ENCODE data around the gene FBP2.
"Not testable (repeated sequence)": the region's sequence is repeated elsewhere in the genome, so short reads cannot be mapped to it uniquely, and the experiment has no call there.

FBP2 gene

DNA sequence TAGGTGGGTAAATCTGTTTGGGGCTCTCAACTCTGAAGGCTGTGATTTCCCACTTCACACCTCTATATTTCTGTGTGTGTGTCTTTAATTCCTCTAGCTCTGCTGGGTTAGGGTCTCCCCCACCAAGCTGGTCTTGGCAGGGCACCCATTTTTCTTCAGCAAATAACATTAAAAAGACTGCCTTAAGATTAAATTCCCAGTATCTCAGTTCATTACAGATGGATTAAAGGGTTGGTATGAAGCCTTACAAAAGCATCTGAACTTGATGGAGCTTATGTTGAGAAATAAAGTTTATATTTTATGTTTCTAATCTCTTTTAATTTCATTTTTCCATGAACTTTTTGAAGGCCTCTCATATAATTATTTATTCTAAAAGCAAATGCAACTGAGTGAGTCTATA, 27.1 kb downstream of the FBP2 start:
- H3K36me3 Mint-ChIP-seq (ENCODE audit: low read depth), result no peaks in the 10 kb centered on the region
- no peaks in the 10 kb centered on the region for H3K4me1 Mint-ChIP-seq (ENCODE audit: low read depth)
- no peaks in the 10 kb centered on the region for H3K27me3 Mint-ChIP-seq (ENCODE audit: low read depth)
- DNase-seq (ENCODE audit: low spot score), result no peak
- no peak overlapping the region for H3K27ac Mint-ChIP-seq
- H3K4me3 Mint-ChIP-seq, result no peak overlapping the region
- no peaks in the 10 kb centered on the region for H3K9me3 Mint-ChIP-seq

DNA sequence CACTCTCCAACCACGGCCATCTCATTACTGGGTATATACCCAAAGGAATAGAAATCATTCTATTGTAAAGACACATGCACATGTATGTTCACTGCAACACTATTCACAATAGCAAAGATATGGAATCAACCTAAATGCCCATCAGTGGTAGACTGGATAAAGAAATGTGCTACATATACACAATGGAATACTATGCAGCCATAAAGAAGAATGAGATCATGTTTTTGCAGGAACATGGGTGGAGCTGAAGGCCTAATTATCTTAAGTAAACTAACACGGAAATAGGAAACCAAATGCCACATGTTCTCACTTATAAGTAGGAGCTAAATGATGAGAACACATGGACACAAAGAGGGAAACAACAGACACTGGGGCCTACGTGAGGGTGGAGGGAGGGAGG, 29.3 kb downstream of the FBP2 start:
- H3K27ac Mint-ChIP-seq; H3K36me3 Mint-ChIP-seq (ENCODE audit: low read depth); DNase-seq (ENCODE audit: low spot score); H3K9me3 Mint-ChIP-seq; H3K4me1 Mint-ChIP-seq (ENCODE audit: low read depth); H3K4me3 Mint-ChIP-seq; H3K27me3 Mint-ChIP-seq (ENCODE audit: low read depth): not testable (repeated sequence)

DNA sequence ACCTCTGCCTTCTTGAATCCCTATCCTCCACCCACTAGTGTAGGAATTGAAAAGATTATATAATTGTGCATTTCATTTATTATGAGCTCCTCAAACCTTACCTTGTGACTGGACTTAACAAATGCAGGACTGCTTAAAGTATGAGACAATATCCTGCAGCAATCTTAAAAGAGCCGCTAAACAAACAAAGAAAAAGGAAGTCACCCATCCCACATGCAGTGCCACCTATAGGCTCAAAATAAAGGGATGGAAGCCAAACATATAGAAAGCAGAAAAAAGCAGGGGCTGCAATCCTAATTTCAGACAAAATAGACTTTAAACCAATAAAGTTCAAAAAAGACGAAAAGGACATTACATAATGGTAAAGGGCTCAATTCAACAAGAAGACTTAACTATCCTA, 30.1 kb downstream of the FBP2 start:
- H3K27ac Mint-ChIP-seq, result no peak overlapping the region
- no peaks in the 10 kb centered on the region for H3K4me1 Mint-ChIP-seq (ENCODE audit: low read depth)
- no peak overlapping the region for H3K4me3 Mint-ChIP-seq
- H3K27me3 Mint-ChIP-seq (ENCODE audit: low read depth), result no peaks in the 10 kb centered on the region
- no peaks in the 10 kb centered on the region for H3K36me3 Mint-ChIP-seq (ENCODE audit: low read depth)
- no peak for DNase-seq (ENCODE audit: low spot score)
- H3K9me3 Mint-ChIP-seq, result no peaks in the 10 kb centered on the region

DNA sequence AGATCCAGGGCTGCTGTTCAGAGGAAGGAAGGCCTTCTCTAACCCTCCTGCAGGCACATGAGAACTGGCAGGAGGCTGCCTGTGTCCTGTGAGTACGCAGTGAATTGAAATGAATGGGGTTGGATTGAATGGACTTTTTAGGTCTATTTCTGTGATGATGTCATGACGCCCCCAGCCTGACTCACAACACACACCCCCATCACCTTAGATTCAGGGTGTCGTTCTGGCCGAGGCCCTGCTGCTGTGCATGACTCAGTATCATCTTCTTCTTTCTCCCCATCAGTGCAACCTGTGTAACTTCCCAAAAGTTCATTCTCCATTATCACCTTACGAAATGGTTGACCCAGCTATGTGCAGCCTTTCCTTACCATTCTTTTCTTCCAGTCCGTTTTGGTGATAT, 33.4 kb downstream of the FBP2 start:
- DNase-seq (ENCODE audit: low spot score), result no peak
- Mint-ChIP-seq H3K4me3 (no peak overlapping the region), H3K27me3 (ENCODE audit: low read depth) (no peaks in the 10 kb centered on the region), H3K4me1 (ENCODE audit: low read depth) (no peaks in the 10 kb centered on the region), H3K27ac (no peak overlapping the region), H3K36me3 (ENCODE audit: low read depth) (no peaks in the 10 kb centered on the region), H3K9me3 (no peaks in the 10 kb centered on the region)

DNA sequence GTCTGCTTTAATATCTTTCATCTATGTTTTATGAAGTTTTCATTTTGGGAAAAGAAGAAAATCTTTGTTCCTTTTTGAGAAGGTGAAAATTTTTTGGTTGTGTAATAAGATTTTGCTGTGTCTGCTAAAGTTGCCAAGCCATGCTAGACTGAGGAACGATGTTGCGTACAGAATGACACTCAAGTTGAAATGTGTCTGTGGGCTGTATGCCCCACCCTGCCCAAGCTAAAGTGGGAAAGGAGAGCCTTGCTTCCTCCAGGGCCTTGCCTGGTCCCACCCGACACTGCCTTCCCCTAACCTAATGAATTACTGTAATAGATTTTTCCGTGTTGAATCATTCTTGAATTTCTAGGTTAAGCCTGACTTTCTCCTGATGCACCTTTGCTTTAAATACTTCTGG, 36.2 kb downstream of the FBP2 start:
- no peak overlapping the region for H3K27ac Mint-ChIP-seq
- peaks cover 2% of the 10 kb centered on the region for H3K27me3 Mint-ChIP-seq (ENCODE audit: low read depth)
- no peaks in the 10 kb centered on the region for H3K4me1 Mint-ChIP-seq (ENCODE audit: low read depth)
- no peak overlapping the region for H3K4me3 Mint-ChIP-seq
- H3K9me3 Mint-ChIP-seq, result no peaks in the 10 kb centered on the region
- no peak for DNase-seq (ENCODE audit: low spot score)
- H3K36me3 Mint-ChIP-seq (ENCODE audit: low read depth), result no peaks in the 10 kb centered on the region

DNA sequence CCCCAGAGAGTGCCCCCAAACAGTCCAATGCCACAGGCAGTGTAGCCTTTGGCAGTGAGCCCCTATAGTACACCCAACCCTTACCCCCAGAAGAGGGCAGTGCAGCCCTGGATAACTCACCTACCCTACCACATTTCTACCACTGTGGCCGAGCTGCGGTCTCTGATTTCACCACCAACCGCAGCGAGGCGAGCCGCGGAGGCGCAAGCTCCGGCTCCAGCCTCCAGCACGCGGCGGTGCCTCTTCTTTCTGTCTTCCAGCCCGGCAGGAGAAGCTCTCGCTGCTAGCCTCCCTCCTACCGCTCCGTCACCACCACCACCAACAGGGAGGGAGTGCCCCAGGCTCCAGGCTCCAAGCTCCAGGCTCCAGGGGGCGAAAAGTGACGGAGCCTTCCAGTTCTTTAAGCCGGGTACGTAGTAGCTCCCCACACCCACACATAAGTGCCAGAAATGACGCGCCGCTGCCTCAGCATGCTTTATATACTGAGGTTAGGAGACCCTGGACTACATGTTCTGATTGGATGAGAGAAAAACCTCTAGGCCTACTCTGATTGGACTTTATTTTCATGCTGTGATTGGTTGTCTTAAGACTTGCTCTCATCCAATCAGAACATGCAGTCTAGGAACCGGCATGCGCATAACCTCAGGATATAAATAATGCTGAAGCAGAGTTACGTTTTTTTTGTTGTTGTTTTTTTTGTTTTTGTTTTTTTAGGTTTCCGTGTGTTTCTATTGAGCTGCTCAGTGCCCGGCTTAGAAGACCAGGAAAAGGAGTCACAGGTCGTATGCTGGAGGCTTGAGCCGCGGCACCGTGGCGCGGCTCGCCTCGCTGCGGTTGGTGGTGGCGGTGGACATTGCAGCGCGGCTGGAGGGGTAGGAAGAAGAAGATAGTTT, 38.9 kb downstream of the FBP2 start, which contains the start of gene PCAT7:
PCAT7 (plus strand) TSS at position 645 of the 893 bp plus-strand sequence.
- Mint-ChIP-seq H3K27ac (no peak within 1 kb of the TSS), H3K4me1 (ENCODE audit: low read depth) (no peaks in the 10 kb centered on the region), H3K36me3 (ENCODE audit: low read depth) (no peaks in the 10 kb centered on the region), H3K4me3 (no peak within 1 kb of the TSS), H3K9me3 (no peaks in the 10 kb centered on the region), H3K27me3 (ENCODE audit: low read depth) (peaks cover 9% of the 10 kb centered on the region)
- DNase-seq (ENCODE audit: low spot score), result peak; percentile 4

DNA sequence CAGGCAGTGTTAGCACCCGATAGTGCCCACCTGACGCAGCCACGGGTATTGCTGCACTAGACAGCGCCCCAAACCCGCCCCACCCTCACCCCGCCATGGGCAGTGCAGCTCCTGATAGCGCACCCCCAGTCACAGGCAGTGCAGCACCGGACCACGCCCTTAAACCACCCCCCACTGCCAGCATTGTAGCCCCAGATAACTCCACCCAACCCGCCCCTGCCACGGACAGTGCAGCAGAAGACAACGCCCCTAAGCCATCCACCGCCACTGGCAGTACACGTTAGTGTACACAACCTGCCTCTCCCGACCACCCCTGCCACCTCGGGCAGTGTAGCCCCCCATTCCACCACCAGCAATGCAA, 39.6 kb downstream of the FBP2 start:
- Mint-ChIP-seq H3K36me3 (ENCODE audit: low read depth) (no peaks in the 10 kb centered on the region), H3K9me3 (no peaks in the 10 kb centered on the region), H3K4me1 (ENCODE audit: low read depth) (no peaks in the 10 kb centered on the region), H3K27ac (no peak overlapping the region), H3K4me3 (no peak overlapping the region), H3K27me3 (ENCODE audit: low read depth) (peaks cover 14% of the 10 kb centered on the region)
- no peak for DNase-seq (ENCODE audit: low spot score)

DNA sequence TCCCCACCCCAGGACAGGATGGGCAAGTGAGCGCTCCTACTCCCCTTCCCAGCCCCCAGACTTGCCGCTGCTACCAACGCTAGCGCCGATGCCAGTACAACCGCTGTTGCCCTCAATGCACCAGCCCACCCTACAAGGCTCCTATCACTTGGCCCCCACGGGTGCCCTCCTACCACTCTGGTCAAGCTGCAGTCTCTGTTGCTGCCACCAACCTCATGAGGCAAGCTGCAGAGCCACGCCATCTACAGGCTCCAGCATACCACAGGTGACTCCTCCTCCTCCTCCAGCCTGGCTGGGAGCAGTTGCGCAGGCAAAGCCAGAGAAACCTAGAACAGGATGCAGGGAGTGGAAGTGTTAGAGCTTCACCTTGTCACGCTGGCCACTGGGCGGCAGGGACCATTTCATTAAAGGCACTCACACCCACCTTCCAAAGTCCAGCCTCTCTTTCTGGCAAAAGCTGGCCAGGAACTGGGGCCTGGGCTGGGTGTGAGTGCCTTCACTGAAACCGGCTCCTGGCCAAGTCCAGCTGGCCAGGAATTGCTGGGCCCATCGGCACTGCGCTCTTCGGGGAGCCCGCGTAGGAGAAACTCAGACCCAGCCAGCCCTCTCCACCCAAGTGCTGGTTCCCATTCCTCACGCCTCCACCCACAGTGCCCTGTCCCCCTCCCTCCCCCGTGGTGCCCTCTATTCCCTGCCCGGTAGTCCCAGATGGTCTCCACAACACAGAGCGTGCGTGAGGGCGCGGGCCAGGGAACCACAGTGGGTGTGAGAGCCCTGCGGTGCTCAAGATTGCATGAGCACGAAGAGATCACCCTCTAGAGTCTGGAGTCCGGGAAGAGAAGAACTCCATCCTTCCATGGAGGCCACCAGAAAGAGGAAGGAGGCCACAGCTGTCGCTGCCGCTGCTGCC, 40.3 kb downstream of the FBP2 start:
- Mint-ChIP-seq H3K36me3 (ENCODE audit: low read depth) (no peaks in the 10 kb centered on the region), H3K4me1 (ENCODE audit: low read depth) (no peaks in the 10 kb centered on the region), H3K4me3 (no peak overlapping the region), H3K27me3 (ENCODE audit: low read depth) (peaks cover 18% of the 10 kb centered on the region), H3K27ac (no peak overlapping the region), H3K9me3 (no peaks in the 10 kb centered on the region)
- no peak for DNase-seq (ENCODE audit: low spot score)

DNA sequence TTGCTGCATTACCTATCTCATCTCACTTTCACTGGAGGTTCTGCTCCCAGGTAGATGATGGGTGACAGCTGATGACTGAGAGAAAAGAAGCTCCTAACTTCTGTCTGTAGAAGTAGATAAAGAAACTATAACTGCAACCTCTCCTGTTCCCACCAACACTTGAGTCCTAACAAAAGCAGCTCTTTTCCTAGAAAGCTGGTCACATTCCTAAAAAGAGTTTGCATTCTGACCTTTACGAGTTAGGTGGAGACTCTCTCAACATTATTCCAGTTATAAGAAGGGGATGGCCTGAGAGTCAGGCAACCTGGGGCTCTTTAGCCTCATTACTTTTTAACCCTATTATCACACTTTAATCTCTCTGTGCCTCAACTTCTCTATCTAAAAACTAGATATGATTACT, 47.7 kb downstream of the FBP2 start:
- Mint-ChIP-seq H3K4me3 (no peak overlapping the region), H3K9me3 (no peaks in the 10 kb centered on the region), H3K4me1 (ENCODE audit: low read depth) (no peaks in the 10 kb centered on the region), H3K36me3 (ENCODE audit: low read depth) (no peaks in the 10 kb centered on the region), H3K27ac (no peak overlapping the region), H3K27me3 (ENCODE audit: low read depth) (peaks cover 29% of the 10 kb centered on the region)
- DNase-seq (ENCODE audit: low spot score), result no peak

DNA sequence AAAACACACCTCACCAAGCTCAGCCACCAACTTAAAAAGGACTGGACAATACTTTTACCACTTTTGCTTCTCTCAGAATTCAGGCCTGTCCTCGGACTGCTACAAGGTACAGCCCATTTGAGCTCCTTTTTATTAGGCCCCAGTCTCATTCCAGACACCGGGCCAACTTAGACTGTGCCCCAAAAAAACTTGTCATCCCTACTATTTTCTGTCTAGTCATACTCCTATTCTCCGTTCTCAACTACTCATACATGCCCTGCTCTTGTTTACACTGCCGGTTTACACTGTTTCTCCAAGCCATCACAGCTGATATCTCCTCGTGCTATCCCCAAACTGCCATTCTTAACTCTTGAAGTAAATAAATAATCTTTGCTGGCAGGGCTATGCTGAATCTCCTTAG, 49.3 kb downstream of the FBP2 start:
- not testable (repeated sequence) for DNase-seq (ENCODE audit: low spot score); H3K4me3 Mint-ChIP-seq; H3K4me1 Mint-ChIP-seq (ENCODE audit: low read depth); H3K9me3 Mint-ChIP-seq; H3K36me3 Mint-ChIP-seq (ENCODE audit: low read depth); H3K27ac Mint-ChIP-seq
- H3K27me3 Mint-ChIP-seq (ENCODE audit: low read depth), result peaks cover 22% of the 10 kb centered on the region

DNA sequence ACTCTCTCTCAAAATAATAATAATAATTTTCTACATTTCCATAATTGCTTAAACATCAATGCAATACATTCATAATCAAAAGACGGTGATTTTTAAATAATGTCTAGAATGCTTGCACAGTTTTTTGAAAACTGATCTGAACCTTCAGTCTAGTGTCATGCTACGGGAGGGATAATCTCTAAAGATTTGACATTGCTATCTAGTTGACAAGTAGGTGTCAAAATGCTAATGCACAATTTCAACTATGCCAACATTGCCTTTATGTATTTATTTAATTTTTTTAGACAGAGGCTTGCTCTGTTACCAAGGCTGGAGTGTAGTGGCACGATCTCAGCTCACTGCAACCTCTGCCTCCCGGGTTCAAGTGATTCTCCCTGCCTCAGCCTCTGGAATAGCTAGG, 54.7 kb downstream of the FBP2 start:
- H3K4me1 Mint-ChIP-seq (ENCODE audit: low read depth), result no peaks in the 10 kb centered on the region
- H3K27ac Mint-ChIP-seq, result no peak overlapping the region
- H3K4me3 Mint-ChIP-seq, result no peak overlapping the region
- DNase-seq (ENCODE audit: low spot score), result no peak
- H3K27me3 Mint-ChIP-seq (ENCODE audit: low read depth), result no peaks in the 10 kb centered on the region
- H3K36me3 Mint-ChIP-seq (ENCODE audit: low read depth), result no peaks in the 10 kb centered on the region
- no peaks in the 10 kb centered on the region for H3K9me3 Mint-ChIP-seq

DNA sequence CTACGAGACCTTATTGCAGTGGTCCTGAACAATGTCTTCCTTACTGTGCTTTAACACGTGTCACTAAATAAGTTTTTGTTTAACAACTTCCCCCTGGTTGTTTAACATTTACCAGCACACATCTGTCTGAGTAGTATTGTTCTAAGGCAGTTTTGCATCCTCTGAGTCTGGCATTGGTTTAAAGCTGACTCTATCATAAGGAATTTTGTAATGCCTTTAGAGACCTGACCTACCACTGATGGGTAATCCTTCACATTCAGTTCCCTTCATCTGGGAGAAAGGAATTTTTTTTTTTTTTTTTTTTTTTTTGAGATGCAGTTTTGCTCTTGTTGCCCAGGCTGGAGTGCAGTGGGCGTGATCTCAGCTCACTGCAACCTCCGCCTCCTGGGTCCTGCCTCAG, 58.7 kb downstream of the FBP2 start:
- H3K4me3 Mint-ChIP-seq, result no peak overlapping the region
- peaks cover 6% of the 10 kb centered on the region for H3K27me3 Mint-ChIP-seq (ENCODE audit: low read depth)
- DNase-seq (ENCODE audit: low spot score), result no peak
- no peaks in the 10 kb centered on the region for H3K4me1 Mint-ChIP-seq (ENCODE audit: low read depth)
- no peaks in the 10 kb centered on the region for H3K36me3 Mint-ChIP-seq (ENCODE audit: low read depth)
- no peak overlapping the region for H3K27ac Mint-ChIP-seq
- no peaks in the 10 kb centered on the region for H3K9me3 Mint-ChIP-seq

DNA sequence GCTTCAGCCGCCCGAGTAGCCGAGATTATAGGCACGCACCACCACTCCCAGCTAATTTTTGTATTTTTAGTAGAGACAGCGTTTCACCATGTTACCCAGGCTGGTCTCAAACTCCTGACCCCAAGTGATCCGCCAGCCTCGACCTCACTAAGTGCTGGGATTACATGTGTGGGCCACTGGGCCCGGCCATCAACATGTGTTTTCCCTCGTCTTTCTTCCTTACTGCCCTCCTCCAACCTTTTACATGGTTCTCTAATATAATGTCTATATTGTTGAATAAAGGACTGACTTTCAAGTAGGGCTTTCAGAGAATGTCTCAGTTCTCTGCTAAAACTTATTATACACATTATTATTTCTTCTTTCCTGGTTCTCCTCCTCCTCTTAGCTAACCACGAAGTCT, 60.0 kb downstream of the FBP2 start:
- Mint-ChIP-seq H3K27ac (no peak overlapping the region), H3K4me1 (ENCODE audit: low read depth) (no peaks in the 10 kb centered on the region), H3K27me3 (ENCODE audit: low read depth) (peaks cover 9% of the 10 kb centered on the region), H3K9me3 (no peaks in the 10 kb centered on the region), H3K36me3 (ENCODE audit: low read depth) (no peaks in the 10 kb centered on the region), H3K4me3 (no peak overlapping the region)
- no peak for DNase-seq (ENCODE audit: low spot score)

DNA sequence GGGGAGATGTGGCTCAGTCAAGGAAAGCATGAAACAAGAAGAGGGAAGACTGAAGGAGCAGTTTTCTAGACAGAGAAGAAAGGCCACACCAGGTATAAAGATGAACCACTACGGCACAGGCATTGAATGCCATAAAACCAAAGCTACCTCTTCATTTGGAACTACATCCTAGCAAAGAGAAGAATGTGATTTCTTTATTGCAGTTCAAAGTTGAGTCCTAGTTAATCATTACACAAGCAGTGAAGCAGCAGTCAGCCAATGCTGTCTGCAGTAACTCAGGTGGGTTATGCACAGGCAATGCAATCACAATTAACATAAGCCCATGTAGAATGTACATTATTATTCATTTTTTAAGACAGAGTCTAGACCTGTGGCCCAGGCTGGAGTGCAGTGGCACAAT, 60.5 kb downstream of the FBP2 start:
- no peaks in the 10 kb centered on the region for H3K36me3 Mint-ChIP-seq (ENCODE audit: low read depth)
- H3K4me3 Mint-ChIP-seq, result no peak overlapping the region
- no peaks in the 10 kb centered on the region for H3K9me3 Mint-ChIP-seq
- H3K27me3 Mint-ChIP-seq (ENCODE audit: low read depth), result peaks cover 9% of the 10 kb centered on the region
- no peaks in the 10 kb centered on the region for H3K4me1 Mint-ChIP-seq (ENCODE audit: low read depth)
- DNase-seq (ENCODE audit: low spot score), result no peak
- no peak overlapping the region for H3K27ac Mint-ChIP-seq

Data from T-helper 2 cell treated with Interferon-gamma antibody and Interleukin-4, amounts not matched to agents 5 μg/mL and 100 μg/mL, for 36 hours (primary cell).